Measurements from ENCODE around the gene RNF41.

Gene RNF41

GRCh38 chr12:56158926-56159461 is 62.7 kb downstream of the RNF41 start:
- TF ChIP-seq TAF1 (IDR thresholded peaks at IDR 0.05; ENCODE audit: low read depth) (peak; percentile 13; the same call in 1 of the 2 replicates), EGR1 (IDR thresholded peaks at IDR 0.05) (no peak), CEBPB (IDR thresholded peaks at IDR 0.05) (no peak), MAX (IDR thresholded peaks at IDR 0.05) (no peak), YY1 (IDR thresholded peaks at IDR 0.05; ENCODE audit: low read depth) (no peak), CREB1 (IDR thresholded peaks at IDR 0.05; ENCODE audit: low read depth) (no peak), ZBTB7A (IDR thresholded peaks at IDR 0.05; ENCODE audit: low read depth) (0 out of 2 replicates have a peak, but pooled peaks have one; percentile 19), TCF12 (IDR thresholded peaks at IDR 0.05; ENCODE audit: low read depth) (0 out of 2 replicates have a peak, but pooled peaks have one; percentile 9), EP300 (IDR thresholded peaks at IDR 0.05; ENCODE audit: borderline replicate concordance) (0 out of 2 replicates have a peak, but pooled peaks have one; percentile 28), NFIC (IDR thresholded peaks at IDR 0.05) (no peak), RAD21 (IDR thresholded peaks at IDR 0.05; ENCODE audit: low read depth) (no peak), FOXM1 (IDR thresholded peaks at IDR 0.05; ENCODE audit: borderline replicate concordance, low read depth) (no peak), TEAD4 (IDR thresholded peaks at IDR 0.05) (peak; percentile 70)
- TF ChIP-seq, protein P1, sequence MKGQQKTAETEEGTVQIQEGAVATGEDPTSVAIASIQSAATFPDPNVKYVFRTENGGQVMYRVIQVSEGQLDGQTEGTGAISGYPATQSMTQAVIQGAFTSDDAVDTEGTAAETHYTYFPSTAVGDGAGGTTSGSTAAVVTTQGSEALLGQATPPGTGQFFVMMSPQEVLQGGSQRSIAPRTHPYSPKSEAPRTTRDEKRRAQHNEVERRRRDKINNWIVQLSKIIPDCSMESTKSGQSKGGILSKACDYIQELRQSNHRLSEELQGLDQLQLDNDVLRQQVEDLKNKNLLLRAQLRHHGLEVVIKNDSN (IDR thresholded peaks at IDR 0.05) = no peak
- TF ChIP-seq, protein P2, sequence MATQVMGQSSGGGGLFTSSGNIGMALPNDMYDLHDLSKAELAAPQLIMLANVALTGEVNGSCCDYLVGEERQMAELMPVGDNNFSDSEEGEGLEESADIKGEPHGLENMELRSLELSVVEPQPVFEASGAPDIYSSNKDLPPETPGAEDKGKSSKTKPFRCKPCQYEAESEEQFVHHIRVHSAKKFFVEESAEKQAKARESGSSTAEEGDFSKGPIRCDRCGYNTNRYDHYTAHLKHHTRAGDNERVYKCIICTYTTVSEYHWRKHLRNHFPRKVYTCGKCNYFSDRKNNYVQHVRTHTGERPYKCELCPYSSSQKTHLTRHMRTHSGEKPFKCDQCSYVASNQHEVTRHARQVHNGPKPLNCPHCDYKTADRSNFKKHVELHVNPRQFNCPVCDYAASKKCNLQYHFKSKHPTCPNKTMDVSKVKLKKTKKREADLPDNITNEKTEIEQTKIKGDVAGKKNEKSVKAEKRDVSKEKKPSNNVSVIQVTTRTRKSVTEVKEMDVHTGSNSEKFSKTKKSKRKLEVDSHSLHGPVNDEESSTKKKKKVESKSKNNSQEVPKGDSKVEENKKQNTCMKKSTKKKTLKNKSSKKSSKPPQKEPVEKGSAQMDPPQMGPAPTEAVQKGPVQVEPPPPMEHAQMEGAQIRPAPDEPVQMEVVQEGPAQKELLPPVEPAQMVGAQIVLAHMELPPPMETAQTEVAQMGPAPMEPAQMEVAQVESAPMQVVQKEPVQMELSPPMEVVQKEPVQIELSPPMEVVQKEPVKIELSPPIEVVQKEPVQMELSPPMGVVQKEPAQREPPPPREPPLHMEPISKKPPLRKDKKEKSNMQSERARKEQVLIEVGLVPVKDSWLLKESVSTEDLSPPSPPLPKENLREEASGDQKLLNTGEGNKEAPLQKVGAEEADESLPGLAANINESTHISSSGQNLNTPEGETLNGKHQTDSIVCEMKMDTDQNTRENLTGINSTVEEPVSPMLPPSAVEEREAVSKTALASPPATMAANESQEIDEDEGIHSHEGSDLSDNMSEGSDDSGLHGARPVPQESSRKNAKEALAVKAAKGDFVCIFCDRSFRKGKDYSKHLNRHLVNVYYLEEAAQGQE (IDR thresholded peaks at IDR 0.05; ENCODE audit: low read depth) = no peak

DNA sequence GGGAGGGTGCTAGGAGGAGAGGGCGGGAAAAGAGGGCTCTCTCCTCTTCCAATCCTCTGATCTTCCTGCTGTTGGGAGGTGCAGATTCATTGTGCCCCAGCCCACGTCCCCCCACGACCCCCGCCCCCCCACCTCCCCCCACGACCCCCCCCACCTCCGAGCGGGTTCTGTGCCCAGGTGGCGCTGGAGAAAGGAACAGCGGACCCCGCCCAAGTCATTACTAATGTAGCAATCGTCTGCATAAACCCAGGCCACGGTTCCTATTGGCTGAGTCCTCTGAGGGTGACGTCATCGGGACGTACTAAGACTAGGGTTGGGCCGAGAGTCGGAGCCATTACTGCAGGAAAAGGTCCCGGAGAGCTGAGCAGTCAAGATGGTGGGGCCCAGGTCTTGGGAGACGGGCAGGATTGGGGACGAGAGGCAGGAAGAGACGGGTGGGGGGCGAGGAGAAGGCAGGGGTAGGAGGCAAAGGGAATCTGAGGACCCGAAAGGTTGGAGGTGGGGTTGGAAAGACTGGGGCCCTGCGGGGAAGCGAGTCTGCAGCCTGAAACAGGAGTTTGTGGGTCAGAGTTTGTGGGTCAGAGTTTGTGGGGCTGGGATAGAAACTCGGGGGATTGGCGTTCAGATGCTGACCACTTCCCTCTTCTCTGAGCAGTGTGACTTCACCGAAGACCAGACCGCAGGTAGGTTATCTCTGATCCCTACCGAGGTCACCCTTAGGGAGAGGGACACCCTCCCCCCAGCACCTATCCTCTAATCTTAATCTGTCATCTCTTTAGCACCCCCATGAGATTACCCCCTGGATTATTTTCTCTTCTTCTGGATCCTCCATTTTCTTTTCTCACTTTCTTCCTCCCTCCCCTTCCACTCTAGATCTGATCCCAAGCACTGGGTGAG is 63.4 kb downstream of the RNF41 start, which contains the start of gene MYL6:
Gene MYL6 (plus strand): TSS at position 331 of the 897 bp plus-strand sequence. CDS start 43 bp downstream, at position 374.
- TF ChIP-seq FOXM1 (IDR thresholded peaks at IDR 0.05; ENCODE audit: borderline replicate concordance, low read depth) (no peak), MAX (IDR thresholded peaks at IDR 0.05) (no peak), YY1 (IDR thresholded peaks at IDR 0.05; ENCODE audit: low read depth) (peak; percentile 96), EP300 (IDR thresholded peaks at IDR 0.05; ENCODE audit: borderline replicate concordance) (0 out of 2 replicates have a peak, but pooled peaks have one; percentile 22), TAF1 (IDR thresholded peaks at IDR 0.05; ENCODE audit: low read depth) (peak; percentile 96), RAD21 (IDR thresholded peaks at IDR 0.05; ENCODE audit: low read depth) (no peak), CEBPB (IDR thresholded peaks at IDR 0.05) (peak; percentile 87), EGR1 (IDR thresholded peaks at IDR 0.05) (no peak), TCF12 (IDR thresholded peaks at IDR 0.05; ENCODE audit: low read depth) (peak; percentile 55; the same call in 1 of the 2 replicates), NFIC (IDR thresholded peaks at IDR 0.05) (no peak; the same call in 1 of the 2 replicates), ZBTB7A (IDR thresholded peaks at IDR 0.05; ENCODE audit: low read depth) (0 out of 2 replicates have a peak, but pooled peaks have one; percentile 25), TEAD4 (IDR thresholded peaks at IDR 0.05) (peak; percentile 52; the same call in 1 of the 2 replicates), CREB1 (IDR thresholded peaks at IDR 0.05; ENCODE audit: low read depth) (peak; percentile 87)
- TF ChIP-seq, protein P1 (IDR thresholded peaks at IDR 0.05) = no peak
- TF ChIP-seq, protein P2 (IDR thresholded peaks at IDR 0.05; ENCODE audit: low read depth) = no peak

DNA sequence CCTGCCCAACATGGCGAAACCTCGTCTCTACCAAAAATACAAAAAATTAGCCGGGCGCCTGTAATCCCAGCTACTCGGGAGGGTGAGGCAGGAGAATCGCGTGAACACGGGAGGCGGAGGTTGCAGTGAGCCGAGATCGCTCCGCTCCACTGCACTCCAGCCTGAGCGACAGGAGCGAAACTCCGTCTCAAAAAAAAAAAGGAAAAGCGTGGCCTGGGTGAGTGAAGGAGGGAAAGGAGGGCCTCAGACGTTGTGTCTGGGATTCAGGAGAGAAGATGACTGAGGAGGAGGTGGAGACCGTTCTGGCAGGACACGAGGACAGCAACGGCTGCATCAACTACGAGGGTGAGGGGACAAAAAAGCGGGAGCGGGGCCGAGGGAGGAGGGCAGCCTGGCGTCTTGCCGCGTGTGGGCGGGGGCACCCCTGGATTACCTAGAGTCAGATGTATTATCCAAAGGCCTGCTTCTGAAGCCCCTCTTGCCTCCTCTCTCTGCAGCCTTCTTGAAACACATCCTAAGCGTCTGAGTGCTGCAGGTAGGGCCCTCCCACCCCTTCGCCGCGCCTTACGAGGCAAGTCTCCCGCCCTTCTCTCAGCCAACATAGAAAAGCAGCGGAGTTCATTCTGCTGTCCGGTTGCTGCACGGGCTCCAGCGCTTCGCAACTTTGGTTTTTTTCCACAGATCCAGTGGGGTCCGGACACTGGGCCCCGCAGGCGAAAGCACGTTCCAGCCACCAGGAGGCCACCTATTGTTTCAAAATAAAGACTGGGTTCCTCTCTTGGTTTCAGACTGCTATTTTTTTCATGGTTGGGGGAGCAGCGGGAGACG is 64.3 kb downstream of the RNF41 start:
- TF ChIP-seq RAD21 (IDR thresholded peaks at IDR 0.05; ENCODE audit: low read depth) = peak; percentile 44
- TF ChIP-seq MAX (IDR thresholded peaks at IDR 0.05) = peak; percentile 92
- TF ChIP-seq TEAD4 (IDR thresholded peaks at IDR 0.05) = peak; percentile 94
- TF ChIP-seq ZBTB7A (IDR thresholded peaks at IDR 0.05; ENCODE audit: low read depth) = peak; percentile 39; the same call in 1 of the 2 replicates
- peak; percentile 45; the same call in 1 of the 2 replicates for TF ChIP-seq CEBPB (IDR thresholded peaks at IDR 0.05)
- TF ChIP-seq EGR1 (IDR thresholded peaks at IDR 0.05) = peak; percentile 54; the same call in 1 of the 2 replicates
- TF ChIP-seq, protein P2 (IDR thresholded peaks at IDR 0.05; ENCODE audit: low read depth) = no peak
- TF ChIP-seq TAF1 (IDR thresholded peaks at IDR 0.05; ENCODE audit: low read depth) = peak; percentile 87
- no peak for TF ChIP-seq FOXM1 (IDR thresholded peaks at IDR 0.05; ENCODE audit: borderline replicate concordance, low read depth)
- no peak; the same call in none of the 2 replicates for TF ChIP-seq YY1 (IDR thresholded peaks at IDR 0.05; ENCODE audit: low read depth)
- TF ChIP-seq EP300 (IDR thresholded peaks at IDR 0.05; ENCODE audit: borderline replicate concordance) = peak; percentile 31; the same call in 1 of the 2 replicates
- peak; percentile 9 for TF ChIP-seq NFIC (IDR thresholded peaks at IDR 0.05)

All from Ishikawa (cell line).